ENCODE results near the gene MAPKAP1.
"Not testable (repeated sequence)": the region's sequence is repeated elsewhere in the genome, so short reads cannot be mapped to it uniquely, and the experiment has no call there.

Gene MAPKAP1

GRCh38 chr9:125586172-125586511 is 120.9 kb downstream of the MAPKAP1 start:
- Histone ChIP-seq H3K4me3 (no peak overlapping the region), H3K36me3 (replicated peaks) (no peaks in the 10 kb centered on the region; the same call in 1 of the 2 replicates), H3K9me3 (no peaks in the 10 kb centered on the region), H3K4me1 (no peaks in the 10 kb centered on the region; the same call in 1 of the 2 replicates), H3K27me3 (ENCODE audit: low read depth) (no peaks in the 10 kb centered on the region)
- DNase-seq (ENCODE audit: low spot score in 2 of 2): no peak
- in situ Hi-C loops (cut with MboI; ENCODE audit: low sequenced_read_pairs): no loop called here

DNA sequence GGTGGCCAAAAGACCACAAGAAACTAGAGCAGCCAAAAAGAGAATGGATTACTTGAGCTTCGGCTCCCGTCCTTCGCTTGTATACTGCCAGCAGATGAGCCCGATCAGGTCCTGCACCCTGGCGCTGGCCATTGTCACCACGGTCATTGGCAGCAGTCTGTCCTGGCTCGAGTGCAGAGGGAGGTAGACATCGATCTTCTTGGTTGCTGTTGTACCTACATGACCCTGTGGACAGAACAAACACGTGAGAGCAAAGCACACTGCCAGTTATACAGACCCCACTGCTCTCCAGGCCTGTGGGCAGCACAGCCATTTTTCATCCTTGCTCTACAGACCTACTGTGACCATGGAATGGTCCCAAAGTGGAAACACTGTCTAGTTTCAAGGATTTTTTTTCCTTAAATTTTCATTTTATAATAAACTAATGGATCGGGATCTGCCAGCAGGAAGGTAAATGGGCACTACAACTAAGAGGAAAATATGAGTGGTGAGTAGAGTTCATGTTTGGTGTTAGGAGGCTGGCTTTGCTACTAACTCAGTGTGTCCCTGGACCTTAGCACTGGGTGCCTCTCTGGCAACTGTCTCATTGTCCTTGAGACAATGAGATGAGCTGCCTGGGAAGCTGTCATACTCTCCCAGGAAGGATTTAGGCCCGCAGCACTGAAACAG is 121.4 kb downstream of the MAPKAP1 start:
- DNase-seq (ENCODE audit: low spot score in 2 of 2): no peak
- no peaks in the 10 kb centered on the region; the same call in 1 of the 2 replicates for H3K4me1 ChIP-seq
- H3K27me3 ChIP-seq (ENCODE audit: low read depth): no peaks in the 10 kb centered on the region
- no peaks in the 10 kb centered on the region; the same call in 1 of the 2 replicates for H3K36me3 ChIP-seq (replicated peaks)
- H3K9me3 ChIP-seq: no peaks in the 10 kb centered on the region
- in situ Hi-C loops (cut with MboI; ENCODE audit: low sequenced_read_pairs): no loop called here
- H3K4me3 ChIP-seq: no peak overlapping the region

DNA sequence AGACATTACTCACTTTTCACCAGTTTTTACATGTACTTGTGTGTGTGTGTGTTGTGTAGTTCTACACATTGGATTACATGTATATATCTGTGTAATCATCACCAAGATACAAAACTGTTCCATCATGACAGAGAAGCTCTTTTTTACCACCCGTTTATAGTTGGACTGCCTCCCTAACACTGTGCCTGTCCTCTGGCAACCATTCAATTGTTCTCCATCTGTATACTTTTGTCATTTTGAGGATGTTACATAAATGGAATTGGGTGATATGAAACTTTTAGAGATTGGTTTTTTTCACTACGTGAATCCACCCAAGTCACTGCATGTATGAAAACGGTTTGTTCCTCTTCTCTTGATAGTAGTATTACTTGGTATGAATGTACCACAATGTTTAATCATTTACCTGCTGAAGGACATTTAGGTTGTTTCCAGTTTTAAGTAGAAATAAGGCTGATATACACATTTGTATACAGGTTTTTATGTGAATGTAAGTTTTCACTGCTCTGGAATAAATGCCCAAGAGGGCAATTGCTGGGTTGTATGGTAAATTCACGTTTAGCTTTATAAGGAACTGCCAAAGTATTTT is 126.2 kb downstream of the MAPKAP1 start:
- no peak for DNase-seq (ENCODE audit: low spot score in 2 of 2)
- no peaks in the 10 kb centered on the region for H3K4me1 ChIP-seq
- no peak overlapping the region for H3K4me3 ChIP-seq
- no peaks in the 10 kb centered on the region; the same call in 1 of the 2 replicates for H3K36me3 ChIP-seq (replicated peaks)
- H3K27me3 ChIP-seq (ENCODE audit: low read depth): no peaks in the 10 kb centered on the region
- in situ Hi-C loops (cut with MboI; ENCODE audit: low sequenced_read_pairs): no loop called here
- H3K9me3 ChIP-seq: no peaks in the 10 kb centered on the region

DNA sequence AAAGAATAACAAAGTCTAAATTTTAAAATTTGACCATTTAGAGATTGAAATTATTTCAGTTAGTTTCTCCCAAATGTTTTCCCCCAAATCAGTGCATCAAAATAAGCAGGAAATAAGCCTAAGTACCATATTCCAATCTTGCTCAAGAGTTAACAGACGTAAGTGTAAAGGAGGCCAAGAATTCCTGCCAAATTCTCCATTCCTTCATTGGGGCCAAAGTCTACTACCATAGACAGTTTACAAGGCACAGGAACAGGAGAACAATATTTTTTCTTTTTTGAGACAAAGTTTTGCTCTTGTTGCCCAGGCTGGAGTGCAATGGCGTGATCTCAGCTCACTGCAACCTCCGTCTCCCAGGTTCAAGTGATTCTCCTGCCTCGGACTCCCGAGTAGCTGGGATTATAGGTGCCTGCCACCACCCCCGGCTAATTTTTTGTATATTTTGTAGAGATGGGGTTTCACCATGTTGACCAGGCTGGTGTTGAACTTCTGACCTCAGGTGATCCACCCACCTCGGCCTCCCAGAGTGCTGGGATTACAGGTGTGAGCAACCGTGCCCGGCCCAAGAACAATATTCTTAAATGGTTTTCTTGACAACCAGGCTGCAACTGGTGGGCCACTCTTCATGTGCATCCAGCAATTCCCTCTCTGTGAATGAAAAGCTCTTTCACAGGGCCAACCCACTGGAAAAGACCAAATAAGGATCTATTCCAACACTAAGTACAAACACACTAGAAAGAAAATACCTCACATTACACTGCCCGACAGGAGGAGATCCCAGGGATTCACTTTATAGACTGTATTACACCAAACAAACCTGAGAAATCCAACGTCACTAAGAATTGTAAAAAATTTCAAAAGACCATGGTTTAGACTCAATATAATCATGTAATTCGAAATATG is 127.7 kb downstream of the MAPKAP1 start:
- in situ Hi-C loops (cut with MboI; ENCODE audit: low sequenced_read_pairs): no loop called here

GRCh38 chr9:125574126-125574877 is 132.7 kb downstream of the MAPKAP1 start:
- Histone ChIP-seq H3K4me3 (no peak overlapping the region), H3K36me3 (replicated peaks) (no peaks in the 10 kb centered on the region), H3K4me1 (no peaks in the 10 kb centered on the region), H3K9me3 (no peaks in the 10 kb centered on the region; the same call in 1 of the 2 replicates), H3K27me3 (ENCODE audit: low read depth) (no peaks in the 10 kb centered on the region)
- in situ Hi-C loops (cut with MboI; ENCODE audit: low sequenced_read_pairs): no loop called here
- DNase-seq (ENCODE audit: low spot score in 2 of 2): no peak

More for the DNA sequence above, 127.7 kb downstream of the MAPKAP1 start:
- Histone ChIP-seq H3K4me1 (no peaks in the 10 kb centered on the region), H3K27me3 (ENCODE audit: low read depth) (no peaks in the 10 kb centered on the region), H3K9me3 (no peaks in the 10 kb centered on the region), H3K4me3 (no peak overlapping the region), H3K36me3 (replicated peaks) (no peaks in the 10 kb centered on the region; the same call in 1 of the 2 replicates)
- no peak for DNase-seq (ENCODE audit: low spot score in 2 of 2)

- H3K4me3 ChIP-seq; DNase-seq (ENCODE audit: low spot score in 2 of 2); H3K4me1 ChIP-seq; H3K36me3 ChIP-seq (replicated peaks); H3K27me3 ChIP-seq (ENCODE audit: low read depth); in situ Hi-C loops (cut with MboI; ENCODE audit: low sequenced_read_pairs); H3K9me3 ChIP-seq: not testable (repeated sequence)
These were observed 134.5 kb downstream of the MAPKAP1 start for GRCh38 chr9:125572461-125572860.

- H3K36me3 ChIP-seq (replicated peaks); in situ Hi-C loops (cut with MboI; ENCODE audit: low sequenced_read_pairs); H3K9me3 ChIP-seq: not testable (repeated sequence)
These were observed 135.2 kb downstream of the MAPKAP1 start for GRCh38 chr9:125571824-125572223.

GRCh38 chr9:125570246-125570645 is 136.8 kb downstream of the MAPKAP1 start:
- no peaks in the 10 kb centered on the region for H3K36me3 ChIP-seq (replicated peaks)
- no peaks in the 10 kb centered on the region; the same call in 1 of the 2 replicates for H3K9me3 ChIP-seq

More at GRCh38 chr9:125571824-125572223, 135.2 kb downstream of the MAPKAP1 start:
- DNase-seq (ENCODE audit: low spot score in 2 of 2); H3K4me1 ChIP-seq; H3K27me3 ChIP-seq (ENCODE audit: low read depth); H3K4me3 ChIP-seq: not testable (repeated sequence)

DNA sequence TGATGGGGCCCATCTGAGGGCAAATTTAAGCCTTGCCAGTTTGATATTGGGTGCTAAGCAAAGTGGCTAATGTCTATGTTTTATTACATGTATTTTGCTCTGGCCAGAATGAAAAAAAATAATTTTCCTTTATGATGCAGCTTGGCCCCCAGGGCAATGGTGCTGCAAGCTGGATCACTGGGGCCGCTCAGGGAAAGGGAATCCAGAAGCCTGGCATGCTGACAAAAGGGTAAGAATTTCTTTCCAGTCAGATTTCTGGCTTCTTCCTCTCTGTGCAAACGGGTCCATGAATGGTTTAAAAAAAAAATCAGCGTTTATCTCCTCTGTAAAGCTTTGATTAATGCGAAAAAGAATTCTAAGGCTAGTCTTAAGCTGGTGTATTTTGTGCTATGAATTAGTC is 138.4 kb downstream of the MAPKAP1 start:
- no peaks in the 10 kb centered on the region for H3K36me3 ChIP-seq (replicated peaks)
- in situ Hi-C loops (cut with MboI; ENCODE audit: low sequenced_read_pairs): no loop called here
- DNase-seq (ENCODE audit: low spot score in 2 of 2): no peak
- no peaks in the 10 kb centered on the region for H3K27me3 ChIP-seq (ENCODE audit: low read depth)
- no peaks in the 10 kb centered on the region for H3K4me1 ChIP-seq
- H3K4me3 ChIP-seq: no peak overlapping the region
- H3K9me3 ChIP-seq: no peaks in the 10 kb centered on the region; the same call in 1 of the 2 replicates

More at GRCh38 chr9:125570246-125570645, 136.8 kb downstream of the MAPKAP1 start:
- in situ Hi-C loops (cut with MboI; ENCODE audit: low sequenced_read_pairs): no loop called here
- no peak for DNase-seq (ENCODE audit: low spot score in 2 of 2)
- H3K27me3 ChIP-seq (ENCODE audit: low read depth): no peaks in the 10 kb centered on the region
- no peaks in the 10 kb centered on the region for H3K4me1 ChIP-seq
- H3K4me3 ChIP-seq: no peak overlapping the region

DNA sequence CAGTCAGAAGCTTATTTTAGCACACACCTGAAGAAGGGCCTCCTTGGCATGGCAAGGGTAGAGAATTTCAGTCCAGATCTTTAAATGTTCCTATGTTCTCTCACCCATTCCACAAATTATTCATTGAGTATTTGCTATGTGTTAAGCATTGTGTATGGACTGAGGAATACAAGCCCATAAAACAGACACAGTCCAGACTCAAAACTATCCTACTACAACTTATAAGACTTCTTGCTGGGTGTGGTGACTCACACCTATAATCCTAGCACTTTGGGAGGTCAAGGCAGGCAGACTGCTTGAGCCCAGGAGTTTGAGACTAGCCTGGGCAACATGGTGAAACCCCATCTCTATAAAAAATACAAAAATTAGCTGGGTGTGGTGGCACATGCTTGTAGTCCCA is 141.0 kb downstream of the MAPKAP1 start:
- H3K36me3 ChIP-seq (replicated peaks); in situ Hi-C loops (cut with MboI; ENCODE audit: low sequenced_read_pairs): not testable (repeated sequence)

DNA sequence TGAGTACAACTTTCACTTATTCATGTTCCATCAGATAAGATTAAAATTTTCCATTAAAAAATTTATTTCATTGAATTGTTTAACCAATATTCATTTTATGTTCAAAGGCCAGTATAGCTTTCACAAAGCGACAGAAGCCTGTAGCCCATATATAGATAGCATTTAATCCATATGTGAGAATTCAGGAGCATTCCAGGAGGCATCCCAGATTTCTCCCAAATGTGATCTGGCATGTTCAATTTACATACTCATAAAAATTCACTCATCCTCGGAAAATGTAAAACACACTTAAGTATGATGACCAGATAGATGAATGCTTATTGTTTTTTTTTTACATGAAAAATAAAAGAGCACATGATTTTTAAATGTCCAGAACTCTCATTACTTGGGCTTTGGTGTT is 141.9 kb downstream of the MAPKAP1 start:
- no peaks in the 10 kb centered on the region for H3K27me3 ChIP-seq (ENCODE audit: low read depth)
- peaks cover 4% of the 10 kb centered on the region for H3K4me1 ChIP-seq
- DNase-seq (ENCODE audit: low spot score in 2 of 2): no peak
- no peaks in the 10 kb centered on the region for H3K36me3 ChIP-seq (replicated peaks)
- in situ Hi-C loops (cut with MboI; ENCODE audit: low sequenced_read_pairs): no loop called here
- H3K4me3 ChIP-seq: no peak overlapping the region
- H3K9me3 ChIP-seq: no peaks in the 10 kb centered on the region

More for the DNA sequence above, 141.0 kb downstream of the MAPKAP1 start:
- not testable (repeated sequence) for H3K9me3 ChIP-seq; DNase-seq (ENCODE audit: low spot score in 2 of 2); H3K27me3 ChIP-seq (ENCODE audit: low read depth); H3K4me3 ChIP-seq; H3K4me1 ChIP-seq

- in situ Hi-C loops (cut with MboI; ENCODE audit: low sequenced_read_pairs): no loop called here
- H3K27me3 ChIP-seq (ENCODE audit: low read depth): no peaks in the 10 kb centered on the region
These were observed 142.4 kb downstream of the MAPKAP1 start for GRCh38 chr9:125564631-125565030.

DNA sequence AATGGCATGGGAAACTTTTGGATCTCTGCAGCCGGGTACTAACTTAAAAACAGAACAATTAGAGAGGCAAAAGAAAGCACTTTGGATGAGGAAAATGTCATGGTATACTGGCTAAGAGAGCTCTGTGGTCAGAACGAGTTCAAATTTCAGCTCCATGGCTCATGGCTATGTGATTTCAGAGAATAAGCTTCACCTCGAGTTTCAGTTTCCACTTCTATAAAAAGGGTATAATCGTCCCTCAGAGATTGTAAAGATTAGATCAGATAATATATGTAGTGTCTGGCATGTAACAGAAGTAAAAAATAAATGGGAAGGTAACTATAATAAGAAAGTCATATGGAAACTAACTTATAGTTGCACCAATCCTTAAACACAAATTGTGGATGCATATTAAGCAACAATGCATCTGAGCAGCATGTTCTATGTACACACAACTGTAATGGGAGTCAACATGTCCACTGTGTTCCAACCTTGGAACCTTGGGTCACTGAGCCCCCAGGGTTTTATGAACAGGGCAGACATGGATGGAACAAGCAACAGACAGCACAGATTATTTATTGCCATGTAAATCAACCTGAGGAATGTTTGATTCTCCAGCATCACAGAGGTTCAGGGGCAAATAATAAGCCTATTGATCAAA is 145.4 kb downstream of the MAPKAP1 start:
- no peak overlapping the region for H3K4me3 ChIP-seq
- no peaks in the 10 kb centered on the region for H3K27me3 ChIP-seq (ENCODE audit: low read depth)
- H3K9me3 ChIP-seq: no peaks in the 10 kb centered on the region
- no peak for DNase-seq (ENCODE audit: low spot score in 2 of 2)
- peaks cover 9% of the 10 kb centered on the region for H3K4me1 ChIP-seq
- in situ Hi-C loops (cut with MboI; ENCODE audit: low sequenced_read_pairs): no loop called here
- no peaks in the 10 kb centered on the region for H3K36me3 ChIP-seq (replicated peaks)

More at GRCh38 chr9:125564631-125565030, 142.4 kb downstream of the MAPKAP1 start:
- Histone ChIP-seq H3K4me3 (no peak overlapping the region), H3K9me3 (no peaks in the 10 kb centered on the region), H3K36me3 (replicated peaks) (no peaks in the 10 kb centered on the region), H3K4me1 (peaks cover 6% of the 10 kb centered on the region)
- no peak for DNase-seq (ENCODE audit: low spot score in 2 of 2)
